ENCODE results near the gene SNX25. TPM values are rescaled to one million over a fixed set of nuclear protein-coding genes. Genes with fewer than 3 reads are reported as not detected.

Gene SNX25
- total RNA-seq, 1 donor from 2014 or later: 24.1 TPM

- no peaks in the 10 kb centered on the region for H3K27me3 Mint-ChIP-seq (ENCODE audit: low read depth)
- H3K4me1 Mint-ChIP-seq (ENCODE audit: low read depth): peaks cover 26% of the 10 kb centered on the region
- H3K36me3 Mint-ChIP-seq (ENCODE audit: low read depth): peaks cover 17% of the 10 kb centered on the region
- no peak for DNase-seq (ENCODE audit: low spot score)
- H3K9me3 Mint-ChIP-seq: no peaks in the 10 kb centered on the region
- no peak overlapping the region for H3K4me3 Mint-ChIP-seq (ENCODE audit: low read depth)
- intact Hi-C loops (cut with micrococcal nuclease): loop anchor here (10.0 kb wide), 1 partner anchor 85 kb away; no protein-coding TSS in a partner anchor
- no peak overlapping the region for H3K27ac Mint-ChIP-seq
Observed at GRCh38 chr4:185259719-185260118, 50.3 kb downstream of the SNX25 start.

DNA sequence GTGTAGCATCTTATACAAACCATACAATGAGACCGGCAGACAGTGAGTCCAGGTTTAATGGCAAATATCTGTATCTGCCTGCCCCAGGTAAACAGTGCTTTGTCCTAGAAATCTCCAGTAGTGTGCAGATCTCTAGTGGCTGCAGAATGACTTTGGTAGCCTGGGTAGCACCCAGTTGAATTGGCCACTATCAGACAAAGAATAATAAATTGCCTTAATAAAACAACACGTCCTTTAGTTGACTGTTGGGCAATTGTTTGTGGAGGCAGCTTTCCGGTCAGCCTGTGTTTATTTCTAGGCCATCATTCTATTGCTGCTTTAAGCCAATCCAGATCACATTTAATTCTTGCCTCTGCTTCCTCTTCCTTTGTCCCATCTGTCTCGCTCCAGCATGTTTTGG is 52.5 kb downstream of the SNX25 start:
- H3K36me3 Mint-ChIP-seq (ENCODE audit: low read depth): peaks cover 16% of the 10 kb centered on the region

DNA sequence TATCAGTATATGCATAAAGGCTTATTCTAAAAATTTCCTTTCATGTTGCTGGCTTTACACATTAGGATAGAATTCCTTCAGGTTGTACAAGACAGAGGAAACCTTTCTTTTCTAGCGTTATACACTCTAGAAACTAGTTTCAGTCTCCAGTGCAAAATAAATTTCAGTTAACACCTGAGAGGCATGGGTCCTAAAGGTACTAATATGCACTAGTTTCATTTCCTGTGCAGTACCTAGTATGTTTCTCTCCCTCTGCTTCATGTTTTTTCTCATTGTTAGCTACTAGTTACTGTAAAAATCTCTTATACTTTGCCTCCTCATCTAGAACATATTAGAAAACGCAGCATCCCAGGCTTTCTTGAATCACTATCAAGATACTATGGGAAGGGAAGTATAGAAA is 54.0 kb downstream of the SNX25 start:
- DNase-seq (ENCODE audit: low spot score): no peak
- H3K4me3 Mint-ChIP-seq (ENCODE audit: low read depth): no peak overlapping the region
- H3K4me1 Mint-ChIP-seq (ENCODE audit: low read depth): peaks cover 27% of the 10 kb centered on the region
- intact Hi-C loops (cut with micrococcal nuclease): no loop called here
- H3K9me3 Mint-ChIP-seq: no peaks in the 10 kb centered on the region
- H3K36me3 Mint-ChIP-seq (ENCODE audit: low read depth): peaks cover 24% of the 10 kb centered on the region
- no peak overlapping the region for H3K27ac Mint-ChIP-seq
- H3K27me3 Mint-ChIP-seq (ENCODE audit: low read depth): no peaks in the 10 kb centered on the region

More for the DNA sequence above, 52.5 kb downstream of the SNX25 start:
- DNase-seq (ENCODE audit: low spot score): no peak
- intact Hi-C loops (cut with micrococcal nuclease): no loop called here
- Mint-ChIP-seq H3K4me1 (ENCODE audit: low read depth) (peaks cover 26% of the 10 kb centered on the region), H3K27me3 (ENCODE audit: low read depth) (no peaks in the 10 kb centered on the region), H3K27ac (no peak overlapping the region), H3K4me3 (ENCODE audit: low read depth) (no peak overlapping the region), H3K9me3 (no peaks in the 10 kb centered on the region)

DNA sequence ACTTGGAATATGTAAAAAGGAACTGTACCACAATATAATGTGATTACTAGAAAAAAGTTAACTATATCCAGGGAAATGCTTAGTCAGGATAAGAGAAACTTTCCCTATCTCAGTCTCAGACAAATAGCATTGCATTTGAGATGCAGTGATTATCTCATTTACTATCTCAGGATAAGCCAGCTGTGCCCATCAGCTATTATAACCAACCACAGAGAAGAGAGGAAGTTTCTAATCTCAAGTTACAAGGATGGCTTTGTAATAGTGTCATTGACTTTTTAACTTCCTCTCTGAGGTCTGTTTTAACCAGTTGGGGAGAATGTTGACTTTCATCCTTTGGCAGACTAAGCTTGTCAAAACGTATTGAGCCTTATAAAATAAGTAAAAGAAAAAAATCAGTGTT is 56.5 kb downstream of the SNX25 start:
- intact Hi-C loops (cut with micrococcal nuclease): no loop called here
- Mint-ChIP-seq H3K27me3 (ENCODE audit: low read depth) (no peaks in the 10 kb centered on the region), H3K36me3 (ENCODE audit: low read depth) (peaks cover 30% of the 10 kb centered on the region), H3K9me3 (no peaks in the 10 kb centered on the region), H3K27ac (no peak overlapping the region), H3K4me3 (ENCODE audit: low read depth) (no peak overlapping the region), H3K4me1 (ENCODE audit: low read depth) (peaks cover 26% of the 10 kb centered on the region)
- no peak for DNase-seq (ENCODE audit: low spot score)

GRCh38 chr4:185269286-185269685 is 59.9 kb downstream of the SNX25 start:
- H3K4me1 Mint-ChIP-seq (ENCODE audit: low read depth): peaks cover 14% of the 10 kb centered on the region
- no peak overlapping the region for H3K4me3 Mint-ChIP-seq (ENCODE audit: low read depth)
- H3K27me3 Mint-ChIP-seq (ENCODE audit: low read depth): no peaks in the 10 kb centered on the region
- DNase-seq (ENCODE audit: low spot score): no peak
- intact Hi-C loops (cut with micrococcal nuclease): no loop called here
- H3K36me3 Mint-ChIP-seq (ENCODE audit: low read depth): peaks cover 30% of the 10 kb centered on the region
- H3K9me3 Mint-ChIP-seq: no peaks in the 10 kb centered on the region
- H3K27ac Mint-ChIP-seq: no peak overlapping the region

DNA sequence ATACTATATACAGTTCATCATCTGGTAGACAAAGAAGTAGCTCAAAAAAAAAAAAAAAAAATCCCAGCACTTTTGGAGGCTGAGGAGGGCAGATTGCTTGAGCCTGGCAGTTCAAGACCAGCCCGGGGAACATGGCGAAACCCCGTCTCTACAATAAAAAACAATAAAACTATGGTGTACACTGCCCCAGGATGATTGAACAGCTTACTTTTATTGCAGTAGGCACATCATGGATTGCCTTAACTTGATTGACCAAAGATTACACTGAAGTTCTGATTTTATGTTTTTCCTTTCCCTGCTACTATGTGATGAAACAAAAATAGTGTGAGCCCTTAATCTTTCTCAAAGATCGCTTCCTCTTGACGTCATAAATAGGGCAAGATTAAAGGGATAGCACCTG is 60.6 kb downstream of the SNX25 start:
- peaks cover 30% of the 10 kb centered on the region for H3K36me3 Mint-ChIP-seq (ENCODE audit: low read depth)
- no peak overlapping the region for H3K4me3 Mint-ChIP-seq (ENCODE audit: low read depth)
- intact Hi-C loops (cut with micrococcal nuclease): no loop called here
- no peak overlapping the region for H3K27ac Mint-ChIP-seq
- no peaks in the 10 kb centered on the region for H3K27me3 Mint-ChIP-seq (ENCODE audit: low read depth)
- peaks cover 14% of the 10 kb centered on the region for H3K4me1 Mint-ChIP-seq (ENCODE audit: low read depth)
- H3K9me3 Mint-ChIP-seq: no peaks in the 10 kb centered on the region
- DNase-seq (ENCODE audit: low spot score): no peak

DNA sequence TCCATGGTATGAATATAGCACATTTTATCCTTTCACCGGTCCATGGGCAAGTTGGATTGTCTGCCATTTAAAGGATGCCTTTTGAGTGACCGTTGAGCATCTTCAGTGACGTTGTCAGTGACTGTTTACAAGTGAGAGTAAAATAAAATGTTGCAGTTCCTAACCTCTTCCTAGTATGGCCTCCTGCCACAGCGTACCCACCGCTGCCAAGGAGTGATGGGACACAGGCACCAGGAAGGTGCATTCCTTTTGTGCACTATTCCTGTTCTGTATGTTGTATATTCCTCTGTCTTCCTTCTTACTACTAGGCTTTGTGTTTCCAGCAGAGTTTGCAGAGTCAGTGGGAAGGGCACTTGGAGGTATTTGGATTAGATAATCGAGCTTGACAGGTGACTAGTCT is 61.5 kb downstream of the SNX25 start:
- peaks cover 15% of the 10 kb centered on the region for H3K4me1 Mint-ChIP-seq (ENCODE audit: low read depth)
- DNase-seq (ENCODE audit: low spot score): no peak
- H3K36me3 Mint-ChIP-seq (ENCODE audit: low read depth): peaks cover 30% of the 10 kb centered on the region
- H3K27ac Mint-ChIP-seq: no peak overlapping the region
- H3K9me3 Mint-ChIP-seq: no peaks in the 10 kb centered on the region
- intact Hi-C loops (cut with micrococcal nuclease): no loop called here
- no peaks in the 10 kb centered on the region for H3K27me3 Mint-ChIP-seq (ENCODE audit: low read depth)
- no peak overlapping the region for H3K4me3 Mint-ChIP-seq (ENCODE audit: low read depth)

- Mint-ChIP-seq H3K27ac (no peak overlapping the region), H3K36me3 (ENCODE audit: low read depth) (peaks cover 30% of the 10 kb centered on the region), H3K9me3 (no peaks in the 10 kb centered on the region), H3K4me3 (ENCODE audit: low read depth) (no peak overlapping the region), H3K4me1 (ENCODE audit: low read depth) (peaks cover 12% of the 10 kb centered on the region), H3K27me3 (ENCODE audit: low read depth) (no peaks in the 10 kb centered on the region)
- intact Hi-C loops (cut with micrococcal nuclease): no loop called here
- DNase-seq (ENCODE audit: low spot score): no peak
Observed at GRCh38 chr4:185272245-185272644, 62.8 kb downstream of the SNX25 start.

GRCh38 chr4:185275501-185275900 is 66.1 kb downstream of the SNX25 start:
- intact Hi-C loops (cut with micrococcal nuclease): no loop called here
- H3K27ac Mint-ChIP-seq: peak overlapping the region; percentile 18
- no peak overlapping the region for H3K4me3 Mint-ChIP-seq (ENCODE audit: low read depth)
- DNase-seq (ENCODE audit: low spot score): no peak
- no peaks in the 10 kb centered on the region for H3K27me3 Mint-ChIP-seq (ENCODE audit: low read depth)
- H3K9me3 Mint-ChIP-seq: no peaks in the 10 kb centered on the region
- peaks cover 19% of the 10 kb centered on the region for H3K4me1 Mint-ChIP-seq (ENCODE audit: low read depth)
- H3K36me3 Mint-ChIP-seq (ENCODE audit: low read depth): peaks cover 12% of the 10 kb centered on the region

GRCh38 chr4:185276036-185276435 is 66.6 kb downstream of the SNX25 start:
- Mint-ChIP-seq H3K9me3 (no peaks in the 10 kb centered on the region), H3K27ac (no peak overlapping the region), H3K4me1 (ENCODE audit: low read depth) (peaks cover 24% of the 10 kb centered on the region), H3K27me3 (ENCODE audit: low read depth) (no peaks in the 10 kb centered on the region), H3K36me3 (ENCODE audit: low read depth) (peaks cover 9% of the 10 kb centered on the region), H3K4me3 (ENCODE audit: low read depth) (no peak overlapping the region)
- no peak for DNase-seq (ENCODE audit: low spot score)
- intact Hi-C loops (cut with micrococcal nuclease): no loop called here

DNA sequence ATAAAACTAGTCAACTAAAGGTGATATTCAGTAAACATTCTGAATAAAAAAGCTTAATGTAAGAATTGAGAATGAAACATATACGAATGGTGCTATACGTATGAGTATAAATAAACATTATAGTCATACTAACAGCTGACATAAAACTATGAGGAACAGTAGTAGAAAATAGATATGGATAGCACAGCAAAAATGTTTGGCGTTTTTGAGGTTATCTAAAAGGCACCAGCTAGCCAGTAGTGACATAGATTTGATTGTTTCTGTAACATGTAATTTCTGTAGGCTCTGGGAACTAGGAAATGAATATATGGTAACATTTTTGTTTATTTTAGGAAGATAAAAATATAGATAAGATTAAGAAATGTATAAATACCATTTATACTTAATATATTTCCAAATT is 69.3 kb downstream of the SNX25 start:
- H3K27ac Mint-ChIP-seq: no peak overlapping the region
- no peak for DNase-seq (ENCODE audit: low spot score)
- peaks cover 29% of the 10 kb centered on the region for H3K4me1 Mint-ChIP-seq (ENCODE audit: low read depth)
- no peaks in the 10 kb centered on the region for H3K27me3 Mint-ChIP-seq (ENCODE audit: low read depth)
- no peak overlapping the region for H3K4me3 Mint-ChIP-seq (ENCODE audit: low read depth)
- intact Hi-C loops (cut with micrococcal nuclease): no loop called here
- H3K36me3 Mint-ChIP-seq (ENCODE audit: low read depth): peaks cover 5% of the 10 kb centered on the region
- no peaks in the 10 kb centered on the region for H3K9me3 Mint-ChIP-seq

DNA sequence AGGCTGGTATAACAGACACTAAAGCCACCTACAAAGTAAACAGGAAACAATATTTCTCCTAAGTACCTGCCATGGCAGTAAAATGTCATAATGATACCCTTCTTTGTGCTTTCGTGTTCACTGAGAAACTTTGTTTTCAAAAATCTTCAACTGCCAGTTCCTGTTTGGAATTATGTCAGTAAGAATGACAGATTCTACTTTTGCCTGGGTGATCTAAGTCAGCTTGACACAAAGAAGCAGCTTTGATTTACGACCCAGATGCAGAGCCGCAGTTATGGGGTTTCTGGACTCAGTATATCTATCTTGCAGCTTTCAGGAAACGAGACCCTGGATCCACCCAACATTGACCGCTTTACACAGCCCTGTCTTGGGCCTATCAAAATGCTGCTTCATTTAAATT is 71.2 kb downstream of the SNX25 start:
- peaks cover 5% of the 10 kb centered on the region for H3K36me3 Mint-ChIP-seq (ENCODE audit: low read depth)
- peaks cover 34% of the 10 kb centered on the region for H3K4me1 Mint-ChIP-seq (ENCODE audit: low read depth)
- H3K9me3 Mint-ChIP-seq: no peaks in the 10 kb centered on the region
- no peak overlapping the region for H3K27ac Mint-ChIP-seq
- intact Hi-C loops (cut with micrococcal nuclease): no loop called here
- no peaks in the 10 kb centered on the region for H3K27me3 Mint-ChIP-seq (ENCODE audit: low read depth)
- no peak for DNase-seq (ENCODE audit: low spot score)
- no peak overlapping the region for H3K4me3 Mint-ChIP-seq (ENCODE audit: low read depth)

DNA sequence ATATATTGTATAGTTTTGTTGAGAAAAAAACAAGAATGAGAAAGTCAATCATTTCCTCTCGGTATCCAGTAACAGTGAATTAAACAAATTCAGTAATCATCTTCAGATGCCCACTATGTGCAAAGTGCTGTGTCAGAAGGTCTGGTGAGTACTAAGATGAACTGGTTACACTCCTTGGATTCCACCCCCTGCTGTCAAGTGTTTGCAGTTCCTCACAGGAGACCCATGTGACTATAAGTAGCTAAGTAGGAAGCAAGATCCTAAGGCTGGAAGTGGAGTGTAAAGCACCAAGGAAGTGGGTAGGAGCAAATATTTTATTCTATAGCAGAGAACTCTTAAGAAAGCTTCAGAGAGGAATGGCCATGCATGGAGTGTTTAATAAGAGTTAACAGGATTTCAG is 73.6 kb downstream of the SNX25 start:
- no peak for DNase-seq (ENCODE audit: low spot score)
- intact Hi-C loops (cut with micrococcal nuclease): no loop called here
- no peaks in the 10 kb centered on the region for H3K9me3 Mint-ChIP-seq
- no peak overlapping the region for H3K4me3 Mint-ChIP-seq (ENCODE audit: low read depth)
- no peak overlapping the region for H3K27ac Mint-ChIP-seq
- H3K36me3 Mint-ChIP-seq (ENCODE audit: low read depth): peaks cover 3% of the 10 kb centered on the region
- H3K27me3 Mint-ChIP-seq (ENCODE audit: low read depth): no peaks in the 10 kb centered on the region
- H3K4me1 Mint-ChIP-seq (ENCODE audit: low read depth): peaks cover 30% of the 10 kb centered on the region

DNA sequence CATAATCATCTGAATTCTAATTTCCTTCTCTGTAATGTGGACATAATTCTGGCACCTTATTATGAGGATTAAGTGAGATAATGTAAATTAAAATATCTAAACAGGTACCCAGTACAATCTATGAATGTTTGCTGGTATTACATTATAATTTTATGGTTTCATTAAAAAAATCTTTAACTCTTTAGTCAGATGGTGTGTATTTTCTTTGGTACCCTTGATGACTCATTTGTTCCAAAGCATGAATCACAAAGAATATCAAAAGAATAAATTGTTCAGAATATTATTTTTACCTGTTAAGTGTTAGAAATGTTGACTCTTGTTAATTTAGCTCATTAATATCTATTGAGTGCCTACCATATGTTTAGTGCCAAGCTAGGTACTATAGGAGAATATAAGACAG is 74.3 kb downstream of the SNX25 start:
- H3K36me3 Mint-ChIP-seq (ENCODE audit: low read depth): peaks cover 6% of the 10 kb centered on the region

More for the DNA sequence above, 74.3 kb downstream of the SNX25 start:
- peaks cover 30% of the 10 kb centered on the region for H3K4me1 Mint-ChIP-seq (ENCODE audit: low read depth)
- H3K27ac Mint-ChIP-seq: no peak overlapping the region
- no peak overlapping the region for H3K4me3 Mint-ChIP-seq (ENCODE audit: low read depth)
- H3K9me3 Mint-ChIP-seq: no peaks in the 10 kb centered on the region
- DNase-seq (ENCODE audit: low spot score): no peak
- H3K27me3 Mint-ChIP-seq (ENCODE audit: low read depth): no peaks in the 10 kb centered on the region
- intact Hi-C loops (cut with micrococcal nuclease): no loop called here
